ENCODE results near the gene SCRN2.

- TF ChIP-seq TCF4 (CRISPR knock-in tag; IDR thresholded peaks at IDR 0.05; ENCODE audit: borderline replicate concordance), result no peak
- TF ChIP-seq PATZ1 (CRISPR knock-in tag; IDR thresholded peaks at IDR 0.05; ENCODE audit: borderline replicate concordance), result no peak
- no peak for TF ChIP-seq ZC3H10 (CRISPR knock-in tag; IDR thresholded peaks at IDR 0.05)
- no peak for TF ChIP-seq RARB (CRISPR knock-in tag; IDR thresholded peaks at IDR 0.05)
- no peak for TF ChIP-seq ESRRG (CRISPR knock-in tag; IDR thresholded peaks at IDR 0.05)
- TF ChIP-seq PPARA (CRISPR knock-in tag; IDR thresholded peaks at IDR 0.05; ENCODE audit: borderline replicate concordance), result no peak
- no peak for TF ChIP-seq ZFP30 (CRISPR knock-in tag; IDR thresholded peaks at IDR 0.05)
- TF ChIP-seq CREB5 (CRISPR knock-in tag; IDR thresholded peaks at IDR 0.05; ENCODE audit: low read depth), result no peak
- TF ChIP-seq ZFP3 (CRISPR knock-in tag; IDR thresholded peaks at IDR 0.05), result no peak
These were observed 9.9 kb upstream of the SCRN2 start, which contains the start of gene SP6 for GRCh38 chr17:47850692-47851573.

Data from SK-N-SH treated with all-trans-retinoic acid at 6 μM for 48 hours (cell line).